Right atrium auricular region (tissue), 2 donors: ENCODE data around the gene PDE4C. TPM values are rescaled to one million over a fixed set of nuclear protein-coding genes. Genes with fewer than 3 reads are reported as not detected.

Source experiments
- DNase-seq: peaks from one replicate; pipeline ENCODE4 v3.0.0-alpha.2; 2019; ENCODE audit warnings: low spot score
- H3K27ac ChIP-seq, 2 donors: fragments of 200-600 bp; sonication (generic); 1 replicate in 1 of 2; 2 replicates in 1 of 2; pipeline ENCODE4 v1.5.1; 2016 to 2019
- H3K27me3 ChIP-seq, 2 donors: fragments of 200-600 bp; sonication (generic); one replicate each; pipeline versions ENCODE4 v1.5.1 to v1.6.0; 2017 to 2019
- H3K36me3 ChIP-seq: fragments of 200-600 bp; sonication (generic); one replicate; pipeline ENCODE4 v1.5.1; 2016
- H3K4me1 ChIP-seq, 2 donors: fragments of 200-600 bp; sonication (generic); one replicate each; pipeline versions ENCODE4 v1.5.1 to v1.6.0; 2017 to 2019
- H3K4me3 ChIP-seq, 2 donors: fragments of 200-600 bp; sonication (generic); 1 replicate in 1 of 2; 2 replicates in 1 of 2; pipeline ENCODE4 v1.5.1; 2017 to 2019; ENCODE audit warnings: mild to moderate bottlenecking in 1 of 2, moderate library complexity in 1 of 2
- H3K9me3 ChIP-seq, 2 donors: fragments of 200-600 bp; sonication (generic); one replicate each; pipeline ENCODE4 v1.5.1; 2019
- total RNA-seq, 2 donors: library from RNA; depleted of rRNA; stranded (reverse); fragments of >200 nt; gene quantifications; one replicate each; pipeline ENCODE4 v1.1.0, GENCODE V29; 2016
- TF ChIP-seq, protein P1 (sequence below), 2 donors: fragments of 200-600 bp; sonication (generic); IDR thresholded peaks; one replicate each; pipeline ENCODE4 v1.5.1; 2019; ENCODE audit warnings: antibody characterized with exemption in 2 of 2

PDE4C gene
- total RNA-seq, 2 donors from 2014 or later: 1.4 TPM; not detected in 1

DNA sequence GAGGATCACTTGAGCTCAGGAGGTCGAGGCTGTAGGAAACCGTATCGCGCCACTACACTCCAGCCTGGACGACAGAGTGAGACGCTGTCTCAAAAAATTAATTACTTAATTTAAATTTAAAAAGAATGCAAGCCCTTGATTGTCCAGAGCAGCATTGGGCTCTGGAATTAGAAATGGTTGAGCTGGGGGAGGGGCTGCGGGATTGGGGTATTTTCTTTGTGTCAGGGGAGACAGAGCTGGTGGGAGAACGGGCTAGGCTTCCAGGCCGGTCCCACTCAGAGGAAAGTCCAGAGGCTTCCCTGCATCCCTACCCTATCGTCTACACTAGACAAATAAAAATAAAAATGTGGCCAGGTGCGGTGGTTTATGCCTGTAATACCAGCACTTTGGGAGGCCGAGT lies 20.2 kb downstream of the PDE4C start:
- DNase-seq: no peak
- Histone ChIP-seq H3K27ac (peak overlapping the region; percentile 100), H3K36me3 (no peaks in the 10 kb centered on the region), H3K9me3 (no peaks in the 10 kb centered on the region), H3K4me1 (peaks cover 0 to 28% of the 10 kb centered on the region in 2 donors), H3K27me3 (no peaks in the 10 kb centered on the region), H3K4me3 (peak overlapping the region in 1 of 2 donors; percentile 75)
- TF ChIP-seq, protein P1, sequence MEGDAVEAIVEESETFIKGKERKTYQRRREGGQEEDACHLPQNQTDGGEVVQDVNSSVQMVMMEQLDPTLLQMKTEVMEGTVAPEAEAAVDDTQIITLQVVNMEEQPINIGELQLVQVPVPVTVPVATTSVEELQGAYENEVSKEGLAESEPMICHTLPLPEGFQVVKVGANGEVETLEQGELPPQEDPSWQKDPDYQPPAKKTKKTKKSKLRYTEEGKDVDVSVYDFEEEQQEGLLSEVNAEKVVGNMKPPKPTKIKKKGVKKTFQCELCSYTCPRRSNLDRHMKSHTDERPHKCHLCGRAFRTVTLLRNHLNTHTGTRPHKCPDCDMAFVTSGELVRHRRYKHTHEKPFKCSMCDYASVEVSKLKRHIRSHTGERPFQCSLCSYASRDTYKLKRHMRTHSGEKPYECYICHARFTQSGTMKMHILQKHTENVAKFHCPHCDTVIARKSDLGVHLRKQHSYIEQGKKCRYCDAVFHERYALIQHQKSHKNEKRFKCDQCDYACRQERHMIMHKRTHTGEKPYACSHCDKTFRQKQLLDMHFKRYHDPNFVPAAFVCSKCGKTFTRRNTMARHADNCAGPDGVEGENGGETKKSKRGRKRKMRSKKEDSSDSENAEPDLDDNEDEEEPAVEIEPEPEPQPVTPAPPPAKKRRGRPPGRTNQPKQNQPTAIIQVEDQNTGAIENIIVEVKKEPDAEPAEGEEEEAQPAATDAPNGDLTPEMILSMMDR (IDR thresholded peaks at IDR 0.05): no peak

DNA sequence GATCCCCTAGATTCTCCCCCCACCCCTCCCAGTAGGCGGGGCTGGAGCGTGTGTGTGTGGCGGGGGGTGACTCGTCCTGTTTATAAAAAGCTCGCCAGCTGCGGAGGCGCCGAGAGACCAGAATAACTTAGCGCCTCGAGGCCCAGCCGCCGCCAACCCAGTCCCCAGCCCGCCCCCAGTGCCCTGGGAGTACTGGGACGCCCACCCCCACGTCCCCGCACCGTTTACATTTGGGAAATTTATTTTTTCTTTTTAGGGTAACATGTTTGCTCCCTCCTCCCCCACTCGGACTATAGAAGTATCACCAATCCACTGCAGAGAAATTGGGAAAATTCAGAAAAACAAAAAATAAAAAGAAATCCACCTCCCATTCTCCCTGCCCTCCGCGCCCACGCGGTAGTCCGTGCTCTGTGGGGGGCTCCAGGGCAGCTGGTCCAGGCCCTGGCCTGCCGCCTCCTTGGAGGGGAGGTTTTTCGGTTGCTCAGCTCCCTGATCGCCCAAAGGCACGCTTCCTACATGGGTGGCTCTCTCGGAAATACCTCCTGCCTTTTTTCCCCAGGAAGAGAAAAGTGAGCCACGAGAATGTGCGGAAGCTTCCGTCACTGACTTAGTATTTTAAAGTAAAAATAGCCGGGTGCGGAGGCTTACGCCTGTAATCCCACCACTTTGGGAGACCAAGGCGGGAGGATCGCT lies 20.9 kb downstream of the PDE4C start:
- no peaks in the 10 kb centered on the region for H3K9me3 ChIP-seq
- no peaks in the 10 kb centered on the region for H3K36me3 ChIP-seq
- peak overlapping the region; percentile 100 for H3K27ac ChIP-seq
- TF ChIP-seq, protein P1 (IDR thresholded peaks at IDR 0.05): no peak
- DNase-seq: peak; percentile 87
- peaks cover 0 to 28% of the 10 kb centered on the region in 2 donors for H3K4me1 ChIP-seq
- H3K27me3 ChIP-seq: no peaks in the 10 kb centered on the region
- H3K4me3 ChIP-seq: peak overlapping the region; percentile 55 to 75

DNA sequence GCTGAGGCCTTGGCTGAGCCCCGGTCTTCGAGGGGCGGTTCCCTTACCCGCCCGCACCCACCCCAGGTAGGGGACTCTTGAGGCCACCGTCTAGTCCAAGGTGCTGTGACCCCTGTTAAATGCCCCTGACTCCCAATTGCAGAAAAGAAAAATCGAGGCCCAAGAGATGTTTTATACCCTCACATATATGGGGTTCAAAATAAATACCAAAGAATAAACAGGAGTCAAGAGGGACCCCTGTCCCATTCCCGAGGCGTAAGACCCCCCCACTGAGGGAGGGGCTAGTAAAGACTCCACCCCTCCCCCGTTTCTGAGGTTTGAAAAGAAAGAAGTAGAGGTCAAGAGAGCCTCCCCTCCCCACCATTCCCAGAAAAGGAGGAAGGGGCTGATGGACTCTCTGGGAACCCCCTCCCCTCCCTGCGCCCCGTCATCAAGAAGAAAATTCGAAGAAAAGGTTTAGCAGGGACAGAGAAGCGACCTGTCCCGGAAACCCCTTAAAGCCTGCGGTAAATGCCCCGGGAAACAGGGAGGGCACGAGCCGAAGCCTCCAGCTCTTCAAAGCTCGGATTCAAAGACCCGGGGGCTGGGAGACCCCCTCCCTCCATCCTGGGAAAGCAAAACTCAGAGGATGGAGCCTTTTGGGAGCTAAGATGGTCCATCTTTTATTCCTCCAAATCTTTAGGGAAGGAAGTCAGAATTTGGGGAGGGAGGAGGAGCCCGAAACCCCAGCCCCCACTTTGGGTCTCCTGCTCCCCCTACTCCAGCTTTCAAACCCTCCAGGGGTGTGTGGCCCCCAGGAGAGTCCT lies 21.6 kb downstream of the PDE4C start:
- TF ChIP-seq, protein P1 (IDR thresholded peaks at IDR 0.05): no peak
- no peak for DNase-seq
- Histone ChIP-seq H3K4me3 (peak overlapping the region; percentile 55 to 75), H3K27ac (peak overlapping the region; percentile 100), H3K4me1 (peaks cover 0 to 28% of the 10 kb centered on the region in 2 donors), H3K27me3 (no peaks in the 10 kb centered on the region), H3K36me3 (peaks cover 7% of the 10 kb centered on the region), H3K9me3 (no peaks in the 10 kb centered on the region)

DNA sequence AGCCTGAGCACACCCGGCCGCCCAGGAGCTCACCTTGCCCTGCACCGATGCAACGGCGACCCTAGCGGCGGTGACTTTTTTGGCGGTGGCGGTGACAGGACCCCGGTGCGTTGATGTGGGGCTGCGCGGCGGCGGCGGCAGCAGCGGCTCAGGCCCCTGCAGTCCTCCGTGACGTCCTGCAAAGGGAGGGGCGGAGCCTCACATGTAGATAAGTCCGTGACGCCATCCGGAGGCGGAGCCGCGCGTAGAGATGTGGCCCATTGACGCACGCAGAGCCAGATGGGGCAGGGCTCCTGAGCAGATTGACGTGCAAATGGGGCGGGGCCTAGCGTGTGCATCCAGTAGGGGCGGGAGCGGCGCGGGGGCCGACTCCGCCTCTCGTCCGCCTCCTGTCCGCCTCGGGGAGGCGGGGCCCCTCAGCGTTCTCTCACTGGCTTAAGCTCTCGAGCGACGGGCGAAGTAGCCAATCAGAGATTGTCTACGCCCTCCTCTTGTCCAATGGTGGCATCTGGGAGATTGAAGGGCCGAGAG lies 22.3 kb downstream of the PDE4C start, which contains the start of gene RAB3A:
Gene RAB3A (minus strand): TSS at position 180 of the 531 bp plus-strand sequence. CDS start 1,302 bp downstream, outside the sequence.
- peak within 1 kb of the TSS; percentile 100 for H3K27ac ChIP-seq
- no peaks in the 10 kb centered on the region for H3K9me3 ChIP-seq
- DNase-seq: peak; percentile 100
- H3K36me3 ChIP-seq: peaks cover 12% of the 10 kb centered on the region
- TF ChIP-seq, protein P1 (IDR thresholded peaks at IDR 0.05): no peak
- peak within 1 kb of the TSS; percentile 74 to 85 for H3K4me3 ChIP-seq
- H3K27me3 ChIP-seq: no peaks in the 10 kb centered on the region
- H3K4me1 ChIP-seq: peaks cover 0 to 28% of the 10 kb centered on the region in 2 donors

DNA sequence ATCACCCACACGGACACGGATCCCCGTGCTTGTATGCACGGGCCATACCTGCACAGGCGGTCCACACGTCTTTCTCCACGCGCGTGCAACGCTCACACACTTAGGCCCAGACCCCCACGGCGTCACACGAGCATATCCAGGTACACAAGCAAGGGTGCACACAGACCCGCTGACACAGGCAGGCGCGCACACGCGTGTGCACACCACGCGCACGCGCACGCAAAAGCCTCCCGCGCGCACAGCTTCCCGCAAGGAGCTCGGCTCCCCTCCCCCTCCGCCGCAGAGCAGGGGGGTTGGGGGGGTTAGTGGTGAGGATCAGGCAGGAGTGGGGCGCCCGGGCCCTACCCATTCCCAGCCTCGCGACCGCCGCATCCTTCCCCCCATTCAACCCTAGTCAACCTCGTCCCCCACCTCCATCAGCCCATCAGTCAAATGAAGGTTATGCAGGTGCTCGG lies 22.8 kb downstream of the PDE4C start:
- TF ChIP-seq, protein P1 (IDR thresholded peaks at IDR 0.05): no peak
- Histone ChIP-seq H3K4me1 (peaks cover 0 to 28% of the 10 kb centered on the region in 2 donors), H3K36me3 (peaks cover 16% of the 10 kb centered on the region), H3K4me3 (peak overlapping the region; percentile 74 to 85), H3K27me3 (no peaks in the 10 kb centered on the region), H3K9me3 (no peaks in the 10 kb centered on the region), H3K27ac (peak overlapping the region; percentile 77 to 86)
- DNase-seq: no peak
